Retina (tissue), 1 donor: ENCODE data around the gene SETD3.

ENCODE experiments used
- DNase-seq: peaks from one replicate; pipeline ENCODE4 v3.0.0-alpha.2; 2016

SETD3 gene

DNA sequence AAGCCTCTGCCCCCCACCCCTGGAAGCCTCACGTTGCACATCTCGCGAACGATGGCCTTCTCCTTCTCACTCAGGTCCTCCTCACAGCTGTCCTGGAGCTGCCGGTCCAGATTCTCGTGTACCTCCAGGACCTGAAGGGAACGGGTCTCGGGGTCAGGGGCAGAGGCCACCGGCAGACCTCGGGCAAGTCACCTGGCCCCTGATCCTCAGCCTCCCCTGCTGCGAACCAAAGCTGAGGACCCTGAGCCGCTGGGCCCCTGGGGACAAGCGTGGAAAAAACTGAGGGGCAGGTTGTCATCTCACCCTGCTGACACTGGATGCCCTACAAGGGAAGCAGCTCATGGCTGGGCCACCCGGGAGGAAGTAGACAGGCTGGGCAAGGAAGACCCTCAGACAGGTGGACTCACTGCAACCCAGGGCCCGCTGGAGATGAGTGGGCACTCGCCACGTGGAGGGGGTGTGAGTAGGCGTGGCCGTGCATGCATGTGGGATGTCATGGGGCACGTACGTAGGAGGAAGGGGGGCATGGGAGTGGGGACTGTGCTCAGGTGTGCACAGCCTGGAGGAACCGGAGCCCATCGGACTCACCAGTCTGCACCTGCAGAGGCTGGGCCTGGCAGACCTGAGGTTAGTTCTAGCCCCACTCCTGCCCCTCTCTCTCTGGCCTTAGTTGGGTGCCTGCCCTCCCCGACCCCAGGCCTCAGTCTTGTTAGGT, 35.7 kb upstream of the SETD3 start:
- peak; percentile 4 for DNase-seq

DNA sequence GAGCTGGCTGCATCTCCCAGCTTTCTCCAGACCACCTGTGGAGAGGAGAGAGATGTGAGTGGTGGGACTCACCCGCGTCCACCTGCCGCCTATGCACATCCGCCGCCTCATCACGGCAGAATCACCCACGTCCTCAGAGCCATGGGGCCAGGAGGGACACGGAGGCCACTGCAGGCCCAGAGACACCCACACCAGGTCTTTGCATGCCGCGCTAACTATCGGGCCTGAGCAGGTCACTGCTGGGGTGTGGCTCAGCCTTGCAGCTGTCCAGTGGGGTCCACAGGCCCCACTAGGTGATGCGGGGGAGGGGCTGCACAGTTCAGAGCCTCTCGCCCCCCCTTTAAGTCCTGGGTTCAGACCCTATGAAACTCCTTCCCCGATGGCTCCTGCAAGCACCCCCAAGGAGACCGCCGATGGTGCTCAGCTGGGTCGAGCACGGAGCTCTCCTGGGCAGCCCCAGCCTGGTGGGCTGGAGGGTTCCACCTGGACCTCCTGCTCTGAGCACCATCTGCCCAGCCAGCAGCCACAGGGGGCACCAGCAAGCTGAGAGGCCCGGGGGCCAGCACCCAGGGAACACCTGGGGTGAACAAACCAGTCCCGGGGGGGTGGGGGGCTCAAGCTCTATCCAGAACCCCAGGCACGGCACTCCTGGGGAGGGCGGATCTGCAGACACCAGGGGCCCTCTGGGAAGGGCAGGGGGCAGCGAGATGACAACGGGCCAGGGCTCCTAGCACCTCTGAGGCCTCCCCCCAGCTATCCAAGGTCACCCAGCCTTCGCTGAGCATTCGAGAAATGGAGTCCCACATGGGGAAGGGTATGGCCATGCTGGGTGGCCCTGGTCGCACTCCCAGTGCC, 34.9 kb upstream of the SETD3 start:
- peak; percentile 2 for DNase-seq

DNA sequence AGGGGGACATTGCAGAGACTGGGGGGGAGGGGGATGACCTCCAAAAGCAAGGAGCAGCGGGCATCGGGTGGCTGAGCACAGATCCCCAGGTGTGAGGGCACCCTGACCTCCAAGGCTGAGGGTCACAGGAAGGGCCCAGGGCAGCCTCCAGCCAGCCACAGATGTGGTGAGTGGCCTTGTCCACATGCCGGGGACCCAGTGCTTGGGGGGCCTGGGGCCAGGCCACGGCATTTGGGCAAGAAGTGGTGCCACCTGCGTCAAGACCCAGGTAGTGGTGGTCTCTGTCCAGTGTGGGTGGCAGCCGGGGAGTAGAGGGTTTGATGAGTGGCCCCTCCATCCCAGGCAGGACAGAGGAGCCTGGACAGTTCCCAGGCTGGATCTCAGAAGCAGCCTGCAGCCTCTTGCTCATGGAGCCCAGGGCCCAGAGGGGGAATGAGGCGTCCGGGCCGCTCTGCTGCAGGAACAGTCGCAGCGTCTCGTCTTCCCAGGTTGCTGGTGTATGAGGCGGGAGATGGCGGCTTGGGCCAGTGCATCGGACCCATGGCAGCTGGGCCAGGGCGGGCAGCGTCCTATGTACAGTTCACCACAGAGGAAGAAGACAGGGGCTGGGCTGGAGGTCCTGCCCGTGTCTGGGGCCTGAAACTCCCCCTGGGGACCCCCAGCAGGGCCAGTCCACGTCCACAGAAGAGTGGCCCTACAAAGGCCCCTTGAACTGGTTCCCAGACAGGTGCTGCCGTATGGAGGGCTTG, 34.1 kb upstream of the SETD3 start:
- peak; percentile 4 for DNase-seq

DNA sequence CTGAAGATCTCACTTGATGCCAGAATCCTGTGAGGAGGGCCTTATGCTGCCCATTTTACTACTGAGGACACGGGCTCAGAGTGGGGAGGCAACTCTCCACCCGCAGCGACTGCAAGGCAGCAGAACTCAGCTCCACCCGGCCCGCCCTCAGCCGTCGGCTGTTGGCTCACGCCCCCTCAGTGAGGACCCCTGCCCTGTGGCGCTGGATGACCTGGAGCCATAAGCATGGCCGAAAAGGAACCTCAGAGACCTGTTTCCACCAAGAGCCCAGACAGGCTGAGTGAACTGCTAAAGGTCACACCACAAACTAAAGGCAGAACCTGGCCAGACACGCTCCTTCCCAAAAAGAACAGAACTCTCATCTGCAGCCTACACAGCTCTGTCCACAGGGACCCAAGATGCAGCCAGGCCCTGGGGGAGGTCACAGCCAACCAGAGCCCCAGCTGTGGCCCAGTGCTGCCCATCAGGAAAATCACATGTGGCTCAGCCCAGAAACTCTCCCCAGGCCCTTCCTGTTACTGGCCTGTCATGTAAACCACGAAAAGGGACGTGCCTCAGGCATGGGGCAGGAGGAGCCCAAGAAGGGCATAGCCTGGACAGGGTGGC, 33.4 kb upstream of the SETD3 start:
- DNase-seq: peak; percentile 1

DNA sequence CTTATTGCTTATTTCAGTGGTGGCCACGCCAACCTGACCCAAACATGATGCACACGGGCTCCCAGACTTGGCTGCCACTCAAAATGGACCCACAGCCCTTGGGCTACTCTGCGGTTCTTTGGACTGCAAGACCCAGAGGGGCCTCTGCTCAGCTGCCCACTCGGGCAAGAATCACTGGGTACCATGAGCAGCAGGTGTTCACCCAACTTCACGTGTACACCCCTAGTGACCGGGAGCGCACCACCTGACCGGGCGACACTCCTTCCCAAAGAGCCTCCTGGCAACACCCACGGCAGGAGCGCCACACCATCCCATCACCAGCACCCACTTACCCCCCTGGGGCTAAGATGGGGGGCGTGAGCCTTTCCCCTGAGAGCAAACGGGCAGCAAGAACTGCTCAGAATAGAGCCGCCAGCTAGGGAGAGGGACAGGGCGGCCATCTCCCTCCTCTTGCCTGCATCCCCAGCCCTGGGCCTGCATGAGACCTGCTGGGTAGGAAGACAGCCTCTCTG, 32.6 kb upstream of the SETD3 start:
- DNase-seq: peak; percentile 6

DNA sequence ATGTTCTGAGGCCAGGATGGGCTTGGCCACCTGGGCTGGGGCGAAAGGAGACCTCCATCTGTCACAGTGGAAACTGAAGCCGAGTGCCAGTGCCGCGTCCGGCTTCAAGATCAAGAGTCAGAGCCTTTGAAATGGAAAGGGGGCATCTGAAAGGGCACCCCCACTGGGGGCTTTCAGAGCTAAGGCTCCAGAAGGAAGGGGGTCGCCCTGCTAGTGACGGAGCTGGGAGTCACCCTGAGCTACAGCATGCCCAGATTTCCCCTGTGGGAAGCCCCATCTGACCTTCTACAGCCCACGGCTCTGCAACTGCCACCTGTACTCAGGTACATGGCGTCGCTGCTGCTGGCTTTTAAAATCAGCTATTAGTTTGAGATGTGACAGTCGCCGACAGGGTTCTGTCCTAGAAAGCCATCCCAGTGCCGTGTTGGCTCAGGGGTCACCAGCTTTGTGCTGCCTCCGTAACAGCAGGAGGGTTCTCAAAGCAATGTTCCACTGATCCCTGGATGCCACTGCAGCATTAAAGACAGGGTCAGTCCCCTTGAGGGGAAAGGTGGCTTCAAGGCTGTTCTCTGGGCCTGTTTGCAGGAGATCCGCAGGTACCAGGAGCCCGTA, 32.0 kb upstream of the SETD3 start:
- DNase-seq: peak; percentile 1

DNA sequence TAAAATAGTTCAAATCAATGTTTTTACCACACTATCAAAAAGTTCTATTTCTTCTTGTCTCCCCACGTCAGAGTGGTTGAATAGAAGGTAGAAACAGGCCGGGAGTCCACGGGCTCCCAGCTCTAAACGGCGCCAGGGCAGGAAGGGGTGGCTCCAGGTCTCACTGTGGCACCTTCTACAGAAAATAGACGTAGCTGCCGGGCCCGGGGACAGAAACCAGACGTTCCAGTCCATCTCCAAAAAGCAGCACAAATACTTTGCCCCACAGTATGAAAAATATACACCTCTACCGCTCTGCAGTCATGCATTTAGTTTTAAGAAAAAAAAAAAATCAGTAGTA, 31.4 kb upstream of the SETD3 start:
- no peak for DNase-seq

DNA sequence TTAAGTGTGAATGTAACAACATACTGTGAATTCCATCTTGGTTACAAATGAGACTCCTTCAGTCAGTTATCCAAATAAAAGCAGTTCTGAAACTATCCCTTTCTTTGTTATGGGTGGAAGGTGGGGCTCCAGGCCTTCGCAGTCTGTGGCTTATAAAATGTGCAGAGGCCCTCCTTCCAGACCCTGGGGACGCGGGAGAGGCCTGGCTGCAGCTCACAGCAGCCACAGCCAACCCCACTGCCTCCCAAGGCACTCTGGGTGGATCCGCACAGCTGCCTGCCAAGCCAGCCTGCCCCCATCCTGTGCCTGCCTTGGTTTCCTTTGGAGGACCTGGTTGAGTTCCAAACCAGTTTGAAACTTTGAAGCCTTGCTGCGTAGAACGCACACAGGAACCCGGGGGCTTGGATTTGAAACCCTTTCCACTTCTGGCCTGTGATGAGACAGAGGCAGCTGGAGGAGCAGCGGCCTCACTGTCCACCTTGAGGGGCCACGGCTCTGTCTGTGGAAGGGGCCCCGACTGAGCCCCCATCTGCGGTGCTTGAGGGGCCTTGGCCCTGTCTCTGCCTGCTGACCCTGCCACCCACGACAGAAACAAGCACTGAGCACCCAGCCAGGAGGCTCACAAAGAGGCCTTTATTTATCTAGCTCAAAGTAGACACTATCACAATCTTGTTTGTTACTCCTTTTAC, 30.9 kb upstream of the SETD3 start:
- peak; percentile 5 for DNase-seq

DNA sequence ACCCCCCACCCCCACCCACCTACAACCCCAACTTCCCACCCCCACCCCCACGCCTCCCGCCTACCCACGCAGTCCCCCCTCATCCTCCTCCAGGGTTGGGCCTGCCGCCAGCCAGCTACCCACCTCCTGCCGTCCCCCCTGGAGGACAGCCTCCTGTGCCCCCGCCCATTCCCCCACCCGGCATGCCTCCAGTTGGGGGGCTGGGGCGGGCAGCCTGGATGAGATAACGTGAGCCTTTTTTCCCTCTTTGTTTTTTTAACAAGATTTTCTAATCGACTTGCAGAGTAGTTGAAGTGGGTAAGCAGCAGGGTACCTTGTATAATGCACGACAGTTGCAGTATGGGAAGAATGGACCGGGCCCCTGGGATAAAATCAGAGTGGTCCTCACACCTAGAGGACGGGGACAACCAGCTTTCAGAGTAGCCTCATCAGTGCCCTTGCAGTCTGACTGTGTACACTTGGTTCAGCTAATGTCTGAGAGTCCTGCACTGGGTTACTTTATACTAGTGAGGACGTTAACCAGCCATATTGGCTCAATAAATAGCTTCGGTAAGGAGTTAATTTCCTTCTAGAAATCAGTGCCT, 30.0 kb upstream of the SETD3 start:
- DNase-seq: peak; percentile 7

DNA sequence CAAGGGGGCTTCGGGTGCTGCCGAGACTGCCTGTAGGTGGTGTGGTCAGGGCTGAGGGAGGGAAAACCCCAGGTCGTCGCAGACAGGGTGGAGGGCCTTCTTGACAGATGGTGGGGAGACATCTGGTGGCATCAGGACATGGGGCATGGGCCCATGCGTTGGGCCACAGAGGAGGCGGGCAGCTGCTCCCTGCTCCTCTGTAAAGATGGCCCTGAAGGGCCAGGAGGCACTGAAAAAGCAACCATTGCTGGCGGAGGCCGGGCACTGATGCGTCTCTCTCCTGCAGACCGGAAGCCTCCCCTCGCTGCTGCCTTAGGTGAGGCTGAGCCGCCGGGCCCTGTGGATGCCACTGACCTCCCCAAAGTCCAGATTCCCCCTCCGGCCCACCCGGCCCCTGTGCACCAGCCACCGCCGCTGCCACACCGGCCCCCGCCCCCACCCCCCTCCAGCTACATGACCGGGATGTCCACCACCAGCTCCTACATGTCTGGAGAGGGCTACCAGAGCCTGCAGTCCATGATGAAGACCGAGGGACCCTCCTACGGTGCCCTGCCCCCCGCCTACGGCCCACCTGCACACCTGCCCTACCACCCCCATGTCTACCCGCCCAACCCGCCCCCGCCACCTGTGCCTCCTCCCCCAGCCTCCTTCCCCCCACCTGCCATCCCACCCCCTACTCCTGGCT, 29.4 kb upstream of the SETD3 start:
- DNase-seq: no peak

DNA sequence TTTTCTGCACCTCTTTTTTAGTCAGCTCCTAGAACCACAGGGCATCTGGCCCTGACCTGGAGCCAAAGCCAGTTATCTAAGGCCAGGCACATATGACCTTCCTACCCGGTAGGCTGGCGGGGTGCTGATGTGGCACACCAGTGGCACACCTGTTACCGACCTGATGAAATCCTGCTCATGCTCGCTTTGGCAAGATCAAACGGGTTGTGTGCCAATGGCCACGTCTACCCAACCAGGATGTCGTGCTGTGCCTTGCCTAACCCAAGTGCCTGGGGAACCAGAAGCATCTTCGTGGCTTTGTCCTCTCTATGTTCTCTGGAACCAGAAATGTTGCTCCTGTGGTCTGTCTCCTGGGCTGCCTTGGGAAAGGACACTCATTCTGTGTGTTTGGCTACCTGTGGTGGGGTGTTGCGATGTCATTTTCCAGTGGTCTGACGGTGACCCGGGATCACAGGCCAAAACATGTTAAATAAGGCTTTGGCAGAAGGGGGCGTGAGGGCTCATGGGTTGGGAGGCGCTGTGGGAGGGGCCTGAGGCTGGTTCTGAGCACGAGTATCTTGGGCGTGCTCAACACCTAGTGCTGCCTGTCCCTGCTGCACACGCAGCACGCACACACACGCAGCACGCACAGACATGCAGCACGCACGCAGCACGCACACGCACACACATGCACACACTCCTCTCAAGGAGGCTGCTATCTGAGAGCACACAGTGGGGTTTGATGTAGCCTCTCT, 28.4 kb upstream of the SETD3 start:
- peak; percentile 6 for DNase-seq

DNA sequence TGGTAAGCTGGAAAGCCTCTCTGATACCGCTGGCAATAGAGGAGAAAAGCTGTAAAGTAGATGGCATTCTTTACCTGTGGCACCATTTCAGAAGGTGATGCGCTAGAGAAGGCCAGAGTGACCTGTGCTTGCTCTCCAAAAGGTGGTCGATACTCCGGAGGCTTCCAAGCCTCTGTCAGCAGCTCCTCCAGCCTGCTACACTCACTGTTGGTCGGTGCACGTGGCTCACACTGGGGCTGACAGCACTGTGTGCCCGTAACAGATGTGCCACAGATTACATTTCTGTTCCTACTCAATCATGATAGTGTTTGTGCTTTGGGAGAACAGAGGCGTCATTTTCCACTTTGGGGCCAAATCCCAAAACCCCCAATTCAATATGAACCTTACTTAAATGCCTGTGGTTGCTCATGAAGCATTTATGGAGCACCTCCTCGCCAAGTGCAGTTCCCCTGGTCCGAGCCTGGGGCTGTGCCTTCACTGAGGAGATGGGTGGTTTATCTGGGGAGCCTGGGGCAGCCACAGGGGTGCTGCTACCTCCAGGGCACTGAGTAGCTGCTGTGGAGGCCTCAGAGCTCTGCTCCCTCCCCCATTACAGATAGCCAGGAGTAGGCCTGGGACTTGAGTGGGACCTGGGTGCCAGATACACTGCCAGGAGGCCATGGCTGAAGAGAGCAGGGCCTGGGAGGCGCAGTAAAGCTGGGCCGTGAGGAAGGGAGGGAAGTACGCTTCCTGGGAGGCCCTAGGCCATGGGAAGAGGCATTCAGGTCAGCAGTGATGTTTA, 27.4 kb upstream of the SETD3 start:
- DNase-seq: peak; percentile 2

DNA sequence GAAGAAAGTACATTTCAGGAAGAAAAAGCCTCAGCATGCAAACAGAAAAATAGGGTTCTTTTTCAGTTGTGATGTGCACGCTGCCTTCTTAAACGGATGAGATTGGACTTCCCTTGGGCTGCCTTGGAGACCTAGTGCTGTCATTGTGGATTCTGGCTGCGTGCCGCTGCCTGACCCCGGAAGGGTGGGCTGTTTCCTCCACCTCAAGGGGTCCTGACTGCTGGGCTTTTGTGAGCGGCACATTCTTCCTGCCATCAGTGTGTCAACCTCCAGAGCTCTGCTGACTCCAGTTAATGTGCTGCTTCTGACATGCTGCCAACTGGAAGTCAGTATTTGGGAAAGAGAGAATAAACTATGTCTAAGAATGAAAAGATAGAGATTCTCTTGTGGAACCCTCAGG, 25.6 kb upstream of the SETD3 start:
- DNase-seq: no peak

DNA sequence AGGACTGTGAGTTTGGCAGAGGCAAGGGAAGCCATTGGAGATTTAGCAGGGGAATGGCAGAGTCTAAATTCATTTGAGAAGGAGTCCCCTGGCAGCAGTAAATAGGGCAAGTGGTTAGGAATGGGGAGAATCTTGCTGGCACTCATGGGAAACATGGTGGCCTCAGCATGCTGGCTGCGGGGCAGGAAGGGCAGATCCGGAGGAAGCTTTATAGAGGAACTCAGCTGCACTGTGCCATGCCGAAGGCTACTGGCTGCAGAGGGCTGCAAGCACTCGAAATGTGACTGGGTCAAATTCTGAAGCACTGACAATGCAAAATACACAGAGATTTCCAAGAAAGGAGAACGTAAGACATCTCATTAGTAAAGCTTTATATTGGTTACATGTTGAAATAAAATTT, 24.4 kb upstream of the SETD3 start:
- DNase-seq: no peak

DNA sequence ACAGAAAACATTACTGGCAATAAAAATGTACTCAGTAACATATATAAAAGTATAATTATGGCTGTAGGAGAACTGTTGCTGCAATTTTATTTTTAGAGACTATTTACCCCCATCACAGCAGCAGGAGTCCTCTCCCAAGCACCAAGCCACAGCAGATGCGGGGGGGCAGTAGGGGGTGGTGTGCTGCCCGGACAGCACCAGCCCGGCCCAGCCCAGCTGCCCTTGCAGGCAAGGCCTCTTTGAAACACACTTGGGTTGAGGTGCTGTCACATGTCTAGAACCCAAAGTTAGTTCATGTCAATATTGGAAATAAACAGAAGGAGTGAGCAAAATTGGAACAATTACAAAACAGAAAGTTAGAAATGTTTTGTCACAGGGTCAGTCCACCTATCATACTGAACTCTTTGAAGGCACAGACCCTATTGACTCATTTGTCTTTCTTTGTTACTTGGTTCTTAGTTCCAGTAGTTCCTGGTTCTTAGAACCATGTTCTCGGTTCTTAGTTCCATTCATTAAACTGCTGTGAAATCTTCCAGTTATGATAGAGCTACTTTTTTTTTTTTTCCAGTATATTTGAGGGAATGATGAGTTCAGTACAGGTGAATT, 23.3 kb upstream of the SETD3 start:
- no peak for DNase-seq

DNA sequence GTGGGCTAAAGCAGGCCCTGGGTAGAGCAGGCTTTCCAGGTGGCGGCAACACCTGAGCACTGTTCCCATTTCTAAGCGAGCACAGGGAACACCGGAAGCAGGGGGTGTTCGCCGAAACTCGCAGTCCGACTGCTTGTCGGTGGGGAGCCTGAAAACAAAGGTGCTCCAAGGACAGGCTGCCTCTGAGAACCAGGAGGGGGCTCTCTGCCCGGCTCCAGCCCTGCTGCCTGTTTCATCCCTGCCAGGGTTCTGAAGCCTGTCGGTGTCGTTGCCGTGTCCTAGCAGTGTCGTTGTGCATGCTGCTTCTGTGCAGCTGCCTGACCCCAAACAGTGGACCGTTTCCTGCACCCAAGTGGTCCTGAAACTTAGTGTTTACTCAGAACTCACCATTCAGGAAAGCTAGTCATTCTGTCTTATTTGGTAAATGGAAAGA, 22.3 kb upstream of the SETD3 start:
- no peak for DNase-seq

DNA sequence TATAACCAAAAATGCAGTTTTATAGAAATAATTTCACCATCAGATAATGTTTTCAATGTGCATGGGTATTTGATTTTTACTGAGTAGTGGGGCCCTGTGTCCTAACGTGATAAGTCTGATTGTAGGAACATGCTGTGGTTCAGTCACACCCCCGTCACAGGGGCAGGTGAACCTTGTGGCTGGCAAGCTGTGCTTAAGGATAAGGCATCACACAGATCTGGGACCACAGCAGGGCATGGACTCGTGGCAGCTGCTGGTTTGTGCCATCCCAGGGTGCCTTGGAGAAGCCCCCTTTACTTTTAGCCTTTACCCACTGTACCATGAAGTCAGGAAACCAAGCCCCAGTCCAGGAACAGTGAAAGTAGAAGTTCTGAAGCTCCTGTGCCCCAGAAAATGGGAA, 17.2 kb upstream of the SETD3 start:
- DNase-seq: no peak

DNA sequence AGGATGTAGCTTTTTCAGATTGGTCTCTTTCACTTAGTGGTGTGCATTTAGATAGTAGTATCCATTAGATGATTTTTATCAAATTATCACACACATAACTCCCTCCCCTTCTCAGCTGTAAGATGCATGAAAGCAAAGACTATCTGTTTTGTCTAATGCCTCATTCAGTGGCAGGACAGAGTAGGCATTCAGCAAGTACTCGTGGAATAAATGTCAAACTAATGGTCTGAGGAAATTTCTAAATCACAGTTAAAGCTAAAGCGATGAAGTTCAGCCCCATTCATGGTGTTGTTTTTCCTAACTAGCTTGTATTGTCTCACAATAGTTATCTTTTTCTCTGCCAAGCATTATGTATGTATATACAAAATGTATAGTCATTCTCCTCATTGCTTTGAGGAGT, 16.7 kb upstream of the SETD3 start:
- DNase-seq: no peak

DNA sequence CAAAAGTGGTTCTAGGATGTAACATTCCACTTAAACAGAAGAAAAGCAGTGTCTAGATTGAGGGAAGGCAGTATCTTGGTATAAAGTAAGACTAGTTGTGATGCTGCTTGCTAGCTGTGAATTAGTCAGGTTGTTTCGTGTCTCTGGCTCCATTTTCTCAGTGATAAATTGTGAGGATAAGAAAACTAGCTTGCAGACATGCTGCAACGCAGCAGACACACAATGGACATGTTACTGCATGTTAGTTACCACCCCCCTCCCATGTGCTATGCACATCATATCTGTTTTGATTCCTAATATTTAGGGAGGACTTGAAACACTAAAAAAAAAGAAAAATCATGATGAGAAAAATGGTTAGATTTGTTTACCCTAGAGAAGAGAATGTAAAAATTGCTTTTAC, 3.4 kb upstream of the SETD3 start:
- no peak for DNase-seq
